BLaER1 treated with 17β-estradiol and CSF1 and Interleukin-3, amounts not matched to agents 10 nM and 100 nM (cell line): Measurements from ENCODE around the gene DSC1.

Experiments
- H3K27ac ChIP-seq, 11 experiments: shearing (Covaris generic); formaldehyde crosslinking; 2 replicates each; pipeline ENCODE4 v1.8.1; 2022
- H3K27me3 ChIP-seq, 11 experiments: shearing (Covaris generic); formaldehyde crosslinking; 2 replicates each; pipeline ENCODE4 v1.8.1; 2022
- H3K36me3 ChIP-seq, 11 experiments: shearing (Covaris generic); formaldehyde crosslinking; 2 replicates each; pipeline ENCODE4 v1.8.1; 2022
- H3K4me1 ChIP-seq, 10 experiments: shearing (Covaris generic); formaldehyde crosslinking; 2 replicates each; pipeline ENCODE4 v1.8.1; 2022
- H3K4me2 ChIP-seq, 11 experiments: shearing (Covaris generic); formaldehyde crosslinking; 2 replicates each; pipeline ENCODE4 v1.8.1; 2022
- H3K4me3 ChIP-seq, 10 experiments: shearing (Covaris generic); formaldehyde crosslinking; 2 replicates each; pipeline ENCODE4 v1.8.1; 2022
- H3K9ac ChIP-seq, 11 experiments: shearing (Covaris generic); formaldehyde crosslinking; 2 replicates each; pipeline ENCODE4 v1.8.1; 2022
- H3K9me3 ChIP-seq, 11 experiments: shearing (Covaris generic); formaldehyde crosslinking; replicated peaks in 1 of 11; 2 replicates each; pipeline ENCODE4 v1.8.1; 2022
- H4K20me1 ChIP-seq, 11 experiments: shearing (Covaris generic); formaldehyde crosslinking; 2 replicates each; pipeline ENCODE4 v1.8.1; 2022
- Cebpa-rat ChIP-seq, 11 experiments: shearing (Covaris generic); IDR thresholded peaks; 2 replicates each; pipeline ENCODE4 v1.8.1; 2022

Gene DSC1

GRCh38 chr18:31120594-31120993 lies 42.1 kb downstream of the DSC1 start:
- no peak overlapping the region for H3K9ac ChIP-seq
- H3K4me2 ChIP-seq, result no peak overlapping the region
- H4K20me1 ChIP-seq, result no peaks in the 10 kb centered on the region
- no peaks in the 10 kb centered on the region for H3K27me3 ChIP-seq
- H3K9me3 ChIP-seq, result no peaks in the 10 kb centered on the region
- H3K27ac ChIP-seq, result no peak overlapping the region
- no peak overlapping the region for H3K4me3 ChIP-seq
- TF ChIP-seq Cebpa-rat (IDR thresholded peaks at IDR 0.05), result no peak
- H3K4me1 ChIP-seq, result no peaks in the 10 kb centered on the region
- no peaks in the 10 kb centered on the region for H3K36me3 ChIP-seq

- Histone ChIP-seq H3K9me3 (no peaks in the 10 kb centered on the region), H3K36me3 (no peaks in the 10 kb centered on the region), H3K4me1 (no peaks in the 10 kb centered on the region), H3K9ac (no peak overlapping the region), H3K4me3 (no peak overlapping the region), H3K27me3 (no peaks in the 10 kb centered on the region), H3K4me2 (no peak overlapping the region), H3K27ac (no peak overlapping the region), H4K20me1 (no peaks in the 10 kb centered on the region)
- no peak for TF ChIP-seq Cebpa-rat (IDR thresholded peaks at IDR 0.05)
Observed at GRCh38 chr18:31116853-31117595, 45.6 kb downstream of the DSC1 start.

GRCh38 chr18:31112804-31113203 lies 49.9 kb downstream of the DSC1 start:
- Histone ChIP-seq H3K4me1 (no peaks in the 10 kb centered on the region), H3K4me2 (no peak overlapping the region), H4K20me1 (no peaks in the 10 kb centered on the region), H3K27ac (no peak overlapping the region), H3K27me3 (no peaks in the 10 kb centered on the region), H3K36me3 (no peaks in the 10 kb centered on the region), H3K9me3 (no peaks in the 10 kb centered on the region), H3K9ac (no peak overlapping the region), H3K4me3 (no peak overlapping the region)
- TF ChIP-seq Cebpa-rat (IDR thresholded peaks at IDR 0.05), result no peak

- TF ChIP-seq Cebpa-rat (IDR thresholded peaks at IDR 0.05), result no peak
- no peak overlapping the region for H3K4me2 ChIP-seq
- no peak overlapping the region for H3K4me3 ChIP-seq
- no peak overlapping the region for H3K9ac ChIP-seq
- no peaks in the 10 kb centered on the region for H4K20me1 ChIP-seq
- H3K9me3 ChIP-seq, result peaks cover 13 to 18% (median 16%) of the 10 kb centered on the region in 11 experiments; a peak in 20 of 22 replicates
- no peaks in the 10 kb centered on the region for H3K4me1 ChIP-seq
- H3K27ac ChIP-seq, result no peak overlapping the region
- H3K27me3 ChIP-seq, result no peaks in the 10 kb centered on the region
- no peaks in the 10 kb centered on the region for H3K36me3 ChIP-seq
Observed at GRCh38 chr18:31105733-31106132, 56.9 kb downstream of the DSC1 start.

GRCh38 chr18:31104444-31104843 lies 58.2 kb downstream of the DSC1 start:
- no peak for TF ChIP-seq Cebpa-rat (IDR thresholded peaks at IDR 0.05)
- no peaks in the 10 kb centered on the region for H3K4me1 ChIP-seq
- H3K9ac ChIP-seq, result no peak overlapping the region

GRCh38 chr18:31103423-31103822 lies 59.2 kb downstream of the DSC1 start:
- H3K9ac ChIP-seq, result no peak overlapping the region
- no peaks in the 10 kb centered on the region for H3K27me3 ChIP-seq
- peaks cover 13 to 25% (median 16%) of the 10 kb centered on the region in 11 experiments; a peak in 20 of 22 replicates for H3K9me3 ChIP-seq
- no peaks in the 10 kb centered on the region for H3K36me3 ChIP-seq
- no peak overlapping the region for H3K4me3 ChIP-seq
- no peak for TF ChIP-seq Cebpa-rat (IDR thresholded peaks at IDR 0.05)
- H4K20me1 ChIP-seq, result no peaks in the 10 kb centered on the region
- no peak overlapping the region for H3K4me2 ChIP-seq
- H3K4me1 ChIP-seq, result no peaks in the 10 kb centered on the region
- no peak overlapping the region for H3K27ac ChIP-seq

More at GRCh38 chr18:31104444-31104843, 58.2 kb downstream of the DSC1 start:
- H3K36me3 ChIP-seq, result no peaks in the 10 kb centered on the region
- H3K27ac ChIP-seq, result no peak overlapping the region
- H3K9me3 ChIP-seq, result peaks cover 13 to 25% (median 16%) of the 10 kb centered on the region in 11 experiments; a peak in 20 of 22 replicates
- H3K27me3 ChIP-seq, result no peaks in the 10 kb centered on the region
- no peaks in the 10 kb centered on the region for H4K20me1 ChIP-seq
- H3K4me3 ChIP-seq, result no peak overlapping the region
- H3K4me2 ChIP-seq, result no peak overlapping the region

- Histone ChIP-seq H3K9ac (no peak overlapping the region), H3K4me1 (no peaks in the 10 kb centered on the region), H3K27me3 (no peaks in the 10 kb centered on the region), H3K27ac (no peak overlapping the region), H3K36me3 (no peaks in the 10 kb centered on the region), H3K4me3 (no peak overlapping the region), H3K9me3 (peaks cover 13 to 25% (median 16%) of the 10 kb centered on the region in 11 experiments; a peak in 20 of 22 replicates), H4K20me1 (no peaks in the 10 kb centered on the region), H3K4me2 (no peak overlapping the region)
- TF ChIP-seq Cebpa-rat (IDR thresholded peaks at IDR 0.05), result no peak
Observed at GRCh38 chr18:31102941-31103340, 59.7 kb downstream of the DSC1 start.

- Histone ChIP-seq H3K4me2 (no peak within 1 kb of the TSS), H4K20me1 (no peaks in the 10 kb centered on the region), H3K27ac (no peak within 1 kb of the TSS), H3K9me3 (peaks cover 13 to 25% (median 16%) of the 10 kb centered on the region in 11 experiments; a peak in 20 of 22 replicates), H3K4me3 (no peak within 1 kb of the TSS), H3K9ac (no peak within 1 kb of the TSS), H3K4me1 (no peaks in the 10 kb centered on the region), H3K36me3 (no peaks in the 10 kb centered on the region), H3K27me3 (no peaks in the 10 kb centered on the region)
- TF ChIP-seq Cebpa-rat (IDR thresholded peaks at IDR 0.05), result no peak
Observed at GRCh38 chr18:31102025-31102684, 60.5 kb downstream of the DSC1 start, which contains the start of gene DSC2. Gene DSC2 (minus strand): TSS chr18:31102421. CDS start chr18:31101971, 450 bp downstream.

- Histone ChIP-seq H4K20me1 (no peaks in the 10 kb centered on the region), H3K27me3 (no peaks in the 10 kb centered on the region), H3K4me1 (no peaks in the 10 kb centered on the region), H3K36me3 (no peaks in the 10 kb centered on the region), H3K9me3 (peaks cover 13 to 25% (median 16%) of the 10 kb centered on the region in 11 experiments; a peak in 20 of 22 replicates), H3K4me2 (no peak overlapping the region), H3K4me3 (no peak overlapping the region), H3K27ac (no peak overlapping the region), H3K9ac (no peak overlapping the region)
- TF ChIP-seq Cebpa-rat (IDR thresholded peaks at IDR 0.05), result no peak
Observed at GRCh38 chr18:31101183-31102024, 61.3 kb downstream of the DSC1 start.
